Right cardiac atrium (tissue), 5 donors: ENCODE data around the gene KCNAB1. TPM values are rescaled to one million over a fixed set of nuclear protein-coding genes. Genes with fewer than 3 reads are reported as not detected.
A peak's percentile ranks its signal among the peaks of the same experiment; 100 is the strongest.

Experiments used
- ATAC-seq, 2 donors: fragments of 200-7000 bp; cut with Tn5 transposase; one replicate each; pipeline versions ENCODE4 v1.8.0 to v1.9.1; 2020; ENCODE audit warnings: moderate library complexity in 2 of 2, mild to moderate bottlenecking in 1 of 2
- DNase-seq, 3 donors: peaks; one replicate each; pipeline ENCODE4 v3.0.0-alpha.2; 2020
- H3K27ac ChIP-seq: one replicate; pipeline ENCODE4 v1.5.1; 2013; ENCODE audit warnings: mild to moderate bottlenecking, low read length, control low read depth, moderate library complexity
- H3K27me3 ChIP-seq: one replicate; pipeline ENCODE4 v1.6.1; 2013; ENCODE audit not compliant: control insufficient read depth, insufficient read depth
- H3K4me1 ChIP-seq: one replicate; pipeline ENCODE4 v1.6.1; 2013; ENCODE audit warnings: low read length; ENCODE audit not compliant: control insufficient read depth, insufficient read depth
- H3K4me3 ChIP-seq: one replicate; pipeline ENCODE4 v1.5.1; 2013; ENCODE audit warnings: low read length, control low read depth
- H3K9me3 ChIP-seq: one replicate; pipeline ENCODE4 v1.6.1; 2013; ENCODE audit warnings: low read length; ENCODE audit not compliant: control insufficient read depth
- WGBS: extraction: QIAGEN DNeasy Blood & Tissue Kit; methylation state at CpG from one replicate; pipeline ENCODE4 v1.1.7; 2013; 5-methylcytosine and 5-hydroxymethylcytosine counted together
- intact Hi-C, 4 donors: fragments of 100-400 bp; cut with DNase I; formaldehyde crosslinking; loops; one replicate each; pipeline versions ENCODE4 v1.11.0 to v1.14.0; 2022 to 2023
- polyA plus RNA-seq: library from polyadenylated mRNA; stranded (reverse); fragments of 200-250 nt; gene quantifications from one replicate; pipeline ENCODE4 v1.2.3, GENCODE V29; 2013
- total RNA-seq, 4 donors: library from RNA; stranded (reverse); fragmentation: NEBNext Ultra II Directional; extraction: Animal tissue kit (Norgen Biotek cat#: 25700); gene quantifications; one replicate each; pipeline ENCODE4 v1.2.1, GENCODE V29; 2021
- donor health status: healthy with polysubstance abuse.
- donor health status: DM: no; HTN: yes; CAD: no.
- donor health status: DM: no; HTN: no; CAD: no.
- donor health status: DM: no; HTN: yes; CAD: no; lungs with severe emphysema.
- donor health status: DM: yes; HTN: yes; CAD: no.

KCNAB1 gene
- total and polyA plus RNA-seq, 5 donors = 1.1 to 3.7 (median 2.0) TPM

DNA sequence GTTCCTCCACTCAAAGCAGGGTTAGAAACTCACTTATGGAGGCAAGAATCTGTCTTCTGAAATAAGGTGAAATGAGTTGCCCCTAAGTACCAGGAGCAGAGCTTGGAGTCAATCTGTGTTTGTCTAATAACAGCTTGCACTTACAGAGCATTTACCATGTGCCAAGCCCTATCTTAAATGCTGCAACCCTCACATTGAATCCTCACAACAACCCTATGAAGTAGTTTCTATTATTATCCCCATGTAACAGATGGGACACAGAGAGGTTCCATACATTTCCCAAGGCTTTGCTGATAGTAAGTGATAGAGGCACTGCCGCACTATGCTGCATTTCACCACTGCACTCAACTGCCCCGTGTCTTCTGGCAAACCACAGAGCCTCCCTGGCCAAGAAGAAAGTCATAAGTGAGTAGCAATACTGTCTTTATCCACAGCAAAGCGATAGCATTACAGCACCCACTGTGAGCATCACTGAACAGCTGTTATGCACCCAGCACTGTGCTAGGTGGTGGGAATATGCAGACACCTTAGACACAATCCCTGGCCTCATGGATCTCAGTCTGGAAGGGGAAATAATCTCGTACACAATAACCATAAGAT lies 293.0 kb downstream of the KCNAB1 start:
- Histone ChIP-seq H3K27me3 (no peaks in the 10 kb centered on the region), H3K4me1 (peaks cover 3% of the 10 kb centered on the region), H3K9me3 (no peaks in the 10 kb centered on the region), H3K4me3 (no peak overlapping the region), H3K27ac (no peak overlapping the region)
- intact Hi-C loops = no loop called here
- 47% methylated on average over 4 of the region's 4 CpGs for WGBS
- ATAC-seq = peak; percentile 11 to 14
- DNase-seq = no peak

GRCh38 chr3:156416846-156417558 lies 296.6 kb downstream of the KCNAB1 start:
- Histone ChIP-seq H3K9me3 (no peaks in the 10 kb centered on the region), H3K4me1 (peaks cover 3% of the 10 kb centered on the region), H3K27ac (no peak overlapping the region), H3K4me3 (no peak overlapping the region), H3K27me3 (no peaks in the 10 kb centered on the region)
- ATAC-seq (no peak), DNase-seq (no peak)
- whole genome bisulfite sequencing = 82% methylated on average over 3 of the region's 3 CpGs
- intact Hi-C loops = no loop called here

DNA sequence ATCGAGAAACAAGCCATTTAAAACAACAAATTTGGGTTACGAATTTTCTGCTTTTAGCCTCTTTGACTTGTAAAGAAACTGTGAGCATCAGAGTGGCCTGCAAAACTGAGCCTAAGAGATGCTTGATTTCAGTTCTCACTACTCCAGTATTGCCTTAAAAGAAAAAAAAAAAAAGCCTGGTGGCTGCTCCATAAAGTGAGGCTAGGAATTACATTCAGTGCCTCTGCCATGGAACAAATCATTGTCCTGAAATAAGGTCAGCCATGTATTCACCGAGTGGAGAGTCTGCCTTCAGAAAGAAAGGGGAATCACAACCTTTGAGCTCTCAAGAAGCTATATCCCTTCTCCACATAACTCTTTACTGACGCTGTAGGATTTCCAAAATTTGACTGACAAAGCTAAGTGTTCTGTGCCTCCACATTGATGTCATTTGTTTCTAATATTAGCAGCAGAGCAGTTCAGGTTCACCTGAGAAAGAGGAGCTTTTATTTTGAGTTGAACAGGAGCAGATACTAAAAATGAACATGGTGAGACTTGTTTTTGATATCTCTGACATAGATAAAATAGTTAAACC lies 297.3 kb downstream of the KCNAB1 start:
- WGBS = 67% methylated on average over 4 of the region's 4 CpGs
- no peak overlapping the region for H3K4me3 ChIP-seq
- no peak for ATAC-seq

GRCh38 chr3:156418428-156418827 lies 298.1 kb downstream of the KCNAB1 start:
- peaks cover 3% of the 10 kb centered on the region for H3K4me1 ChIP-seq
- no peak for DNase-seq
- intact Hi-C loops = no loop called here
- H3K9me3 ChIP-seq = no peaks in the 10 kb centered on the region
- H3K4me3 ChIP-seq = no peak overlapping the region
- no peak overlapping the region for H3K27ac ChIP-seq
- 75% methylated on average over 2 of the region's 2 CpGs for WGBS
- no peaks in the 10 kb centered on the region for H3K27me3 ChIP-seq
- no peak for ATAC-seq

More for the DNA sequence above, 297.3 kb downstream of the KCNAB1 start:
- H3K27me3 ChIP-seq = no peaks in the 10 kb centered on the region
- intact Hi-C loops = no loop called here
- no peaks in the 10 kb centered on the region for H3K9me3 ChIP-seq
- peaks cover 3% of the 10 kb centered on the region for H3K4me1 ChIP-seq
- no peak overlapping the region for H3K27ac ChIP-seq
- no peak for DNase-seq

GRCh38 chr3:156421534-156421933 lies 301.2 kb downstream of the KCNAB1 start:
- ATAC-seq (no peak), DNase-seq (no peak)
- 92% methylated on average over 4 of the region's 4 CpGs for WGBS
- intact Hi-C loops = no loop called here
- Histone ChIP-seq H3K4me1 (no peaks in the 10 kb centered on the region), H3K4me3 (no peak overlapping the region), H3K9me3 (no peaks in the 10 kb centered on the region), H3K27ac (no peak overlapping the region), H3K27me3 (no peaks in the 10 kb centered on the region)

GRCh38 chr3:156424758-156425157 lies 304.4 kb downstream of the KCNAB1 start:
- DNase-seq (no peak), ATAC-seq (no peak)
- Histone ChIP-seq H3K27me3 (no peaks in the 10 kb centered on the region), H3K27ac (no peak overlapping the region), H3K9me3 (no peaks in the 10 kb centered on the region), H3K4me3 (no peak overlapping the region), H3K4me1 (no peaks in the 10 kb centered on the region)
- intact Hi-C loops = no loop called here

DNA sequence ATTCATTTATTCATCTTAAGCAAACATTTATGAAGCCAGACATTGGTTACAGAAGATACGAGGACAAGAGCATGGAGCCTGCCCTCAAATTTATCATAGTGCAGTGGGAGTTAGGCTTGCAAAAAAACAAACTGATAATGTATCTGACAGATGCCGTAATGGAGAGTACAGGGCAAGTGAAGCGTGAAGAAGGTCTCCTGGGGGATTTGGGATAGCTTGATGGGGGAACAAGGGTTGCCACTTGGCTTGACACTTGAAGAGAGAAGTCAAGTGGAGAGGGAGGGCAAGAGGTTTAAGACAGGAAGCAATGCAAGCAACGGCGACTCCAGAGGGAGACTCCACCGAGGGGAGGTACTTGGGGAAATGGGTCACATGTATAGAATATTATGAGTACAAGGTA lies 305.3 kb downstream of the KCNAB1 start:
- 77% methylated on average over 6 of the region's 6 CpGs for WGBS

DNA sequence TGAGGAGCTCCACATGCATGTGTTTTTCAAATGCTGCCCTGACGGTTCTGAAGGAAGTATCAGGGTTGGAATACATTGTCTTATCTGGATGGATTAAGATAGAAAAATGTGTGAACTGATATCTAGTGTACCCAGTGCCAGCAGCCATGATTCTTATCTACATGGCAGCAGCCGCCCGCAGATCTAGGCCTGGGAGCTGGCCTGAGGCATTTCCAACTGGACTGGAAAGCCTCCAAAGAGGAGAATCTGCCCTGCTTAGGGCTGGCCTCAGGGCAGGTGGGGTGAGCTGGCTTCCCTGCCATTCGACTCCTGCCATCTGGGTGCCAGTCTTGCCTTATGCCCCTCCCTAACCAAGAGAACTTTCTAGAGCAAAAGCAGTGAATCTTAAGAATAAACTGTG lies 308.7 kb downstream of the KCNAB1 start:
- WGBS = 58% methylated on average over 4 of the region's 4 CpGs
- H3K27me3 ChIP-seq = no peaks in the 10 kb centered on the region
- no peak for ATAC-seq

More for the DNA sequence above, 305.3 kb downstream of the KCNAB1 start:
- no peaks in the 10 kb centered on the region for H3K9me3 ChIP-seq
- no peaks in the 10 kb centered on the region for H3K4me1 ChIP-seq
- H3K27ac ChIP-seq = no peak overlapping the region
- ATAC-seq (no peak), DNase-seq (no peak)
- no peaks in the 10 kb centered on the region for H3K27me3 ChIP-seq
- H3K4me3 ChIP-seq = no peak overlapping the region
- intact Hi-C loops = no loop called here

GRCh38 chr3:156431334-156432124 lies 311.2 kb downstream of the KCNAB1 start:
- intact Hi-C loops = no loop called here
- H3K4me1 ChIP-seq = no peaks in the 10 kb centered on the region
- DNase-seq (no peak), ATAC-seq (no peak)
- 88% methylated on average over 4 of the region's 4 CpGs for WGBS
- H3K27me3 ChIP-seq = no peaks in the 10 kb centered on the region
- no peaks in the 10 kb centered on the region for H3K9me3 ChIP-seq
- H3K27ac ChIP-seq = no peak overlapping the region
- H3K4me3 ChIP-seq = no peak overlapping the region

More for the DNA sequence above, 308.7 kb downstream of the KCNAB1 start:
- intact Hi-C loops = no loop called here
- Histone ChIP-seq H3K9me3 (no peaks in the 10 kb centered on the region), H3K4me3 (no peak overlapping the region), H3K27ac (no peak overlapping the region), H3K4me1 (no peaks in the 10 kb centered on the region)
- no peak for DNase-seq

GRCh38 chr3:156432563-156432962 lies 312.2 kb downstream of the KCNAB1 start:
- H3K4me1 ChIP-seq = no peaks in the 10 kb centered on the region
- peak; percentile 67 to 84 for ATAC-seq
- 57% methylated on average over 2 of the region's 2 CpGs for WGBS
- no peak for DNase-seq
- intact Hi-C loops = no loop called here
- no peaks in the 10 kb centered on the region for H3K9me3 ChIP-seq
- no peak overlapping the region for H3K4me3 ChIP-seq
- no peaks in the 10 kb centered on the region for H3K27me3 ChIP-seq
- H3K27ac ChIP-seq = no peak overlapping the region

- Histone ChIP-seq H3K4me3 (no peak overlapping the region), H3K27me3 (no peaks in the 10 kb centered on the region), H3K27ac (no peak overlapping the region), H3K4me1 (no peaks in the 10 kb centered on the region), H3K9me3 (no peaks in the 10 kb centered on the region)
- intact Hi-C loops = no loop called here
- DNase-seq (no peak), ATAC-seq (peak; percentile 68 to 85)
- 59% methylated on average over 5 of the region's 5 CpGs for WGBS
Measured at GRCh38 chr3:156433138-156433537, 312.8 kb downstream of the KCNAB1 start.
